H1 (cell line): Measurements from ENCODE around the gene CRYBG1. TPM values are rescaled to one million over a fixed set of nuclear protein-coding genes. Genes with fewer than 3 reads are reported as not detected.

Experiments used
- CTCF ChIA-PET: fragments of 300-600 bp; sonication (Branson Sonifier 250); formaldehyde crosslinking; loops from one replicate; lab custom pipeline; 2021; ENCODE audit not compliant: partially characterized antibody; lab: Charles Lee
- POLR2A ChIA-PET: fragments of 300-600 bp; sonication (Branson Sonifier 250); formaldehyde crosslinking; loops from one replicate; lab custom pipeline; 2021; ENCODE audit warnings: inconsistent platforms; ENCODE audit not compliant: partially characterized antibody; lab: Charles Lee
- DNase-seq, 2 experiments: peaks; one replicate each; pipeline versions ENCODE4 v3.0.0 to v3.0.0-alpha.2; 2010 to 2022; ENCODE audit warnings: low spot score in 2 of 2, low read depth in 1 of 2, mixed read lengths in 1 of 2
- FAIRE-seq: peaks from 2 replicates; lab custom pipeline; 2011; peaks lifted over from hg19 to GRCh38; lab: Jason Lieb, UNC
- H2AFZ ChIP-seq: 2 replicates; pipeline ENCODE4 v1.8.1; 2012; ENCODE audit warnings: low read length, inconsistent platforms
- H2AK5ac ChIP-seq: 2 replicates; pipeline ENCODE4 v1.6.1; 2013; ENCODE audit warnings: low read depth, low read length
- H2BK120ac ChIP-seq: replicated peaks from 2 replicates; pipeline ENCODE3; 2013; ENCODE audit warnings: low read depth, low read length, inconsistent platforms
- H2BK12ac ChIP-seq: 2 replicates; pipeline ENCODE4 v1.6.1; 2013; ENCODE audit warnings: low read depth, low read length
- H2BK15ac ChIP-seq: 2 replicates; pipeline ENCODE4 v1.6.1; 2013; ENCODE audit warnings: low read length
- H2BK20ac ChIP-seq: 2 replicates; pipeline ENCODE4 v1.6.1; 2013; ENCODE audit warnings: low read length
- H2BK5ac ChIP-seq: 2 replicates; pipeline ENCODE4 v1.6.1; 2013; ENCODE audit warnings: low read depth, low read length
- H3K14ac ChIP-seq: 2 replicates; pipeline ENCODE4 v1.6.1; 2013; ENCODE audit warnings: inconsistent platforms; ENCODE audit not compliant: insufficient read length
- H3K18ac ChIP-seq: 2 replicates; pipeline ENCODE4 v1.6.1; 2013; ENCODE audit warnings: low read length; ENCODE audit errors: extremely low read depth
- H3K23ac ChIP-seq: 2 replicates; pipeline ENCODE4 v1.6.1; 2013; ENCODE audit warnings: inconsistent platforms; ENCODE audit not compliant: insufficient read length
- H3K23me2 ChIP-seq: 2 replicates; pipeline ENCODE4 v1.6.1; 2013; ENCODE audit warnings: low read depth, low read length
- H3K27ac ChIP-seq: 2 replicates; pipeline ENCODE4 v1.6.1; 2011; ENCODE audit warnings: low read depth, low read length, inconsistent platforms
- H3K27me3 ChIP-seq, 4 experiments: replicated peaks in 1 of 4; 1 replicate in 1 of 4; 2 replicates in 3 of 4; pipeline versions ENCODE4 v1.6.1 to v1.8.1; 2011 to 2013; ENCODE audit warnings: low read length in 3 of 4, mild to moderate bottlenecking in 3 of 4, inconsistent platforms in 2 of 4, mixed read lengths in 2 of 4, moderate library complexity in 1 of 4; ENCODE audit not compliant: control insufficient read depth in 3 of 4, insufficient read depth in 3 of 4; ENCODE audit errors: extremely low read depth in 1 of 4
- H3K36me3 ChIP-seq, 4 experiments: 2 replicates each; pipeline versions ENCODE4 v1.6.1 to v1.8.1; 2011 to 2013; ENCODE audit warnings: mild to moderate bottlenecking in 4 of 4, low read length in 3 of 4, moderate library complexity in 2 of 4, control low read depth in 1 of 4, inconsistent platforms in 1 of 4; ENCODE audit not compliant: insufficient read depth in 4 of 4, control insufficient read depth in 2 of 4
- H3K4ac ChIP-seq: replicated peaks from 2 replicates; pipeline ENCODE3; 2013; ENCODE audit warnings: low read length, low read depth, mixed read lengths, inconsistent platforms; ENCODE audit not compliant: insufficient read length
- H3K4me1 ChIP-seq, 4 experiments: replicated peaks in 1 of 4; 1 replicate in 1 of 4; 2 replicates in 3 of 4; pipeline versions ENCODE4 v1.6.1 to v1.8.1; 2011 to 2013; ENCODE audit warnings: low read length in 3 of 4, inconsistent platforms in 2 of 4, mixed read lengths in 1 of 4; ENCODE audit not compliant: insufficient read depth in 4 of 4, control insufficient read depth in 3 of 4
- H3K4me2 ChIP-seq, 2 experiments: 2 replicates each; pipeline versions ENCODE4 v1.6.1 to v1.8.1; 2011 to 2013; ENCODE audit warnings: low read depth in 2 of 2, low read length in 2 of 2, control low read depth in 1 of 2, inconsistent platforms in 1 of 2, mild to moderate bottlenecking in 1 of 2; ENCODE audit not compliant: insufficient read depth in 1 of 2
- H3K4me3 ChIP-seq, 4 experiments: fragments of 200-600, 300-600 bp in 1 of 4; sonication (generic), shearing (Covaris generic), sonication (Bioruptor Twin) in 1 of 4; 2 replicates each; pipeline versions ENCODE4 v1.5.1 to v1.8.1; 2011 to 2016; ENCODE audit warnings: low read length in 4 of 4, low read depth in 3 of 4, control low read depth in 2 of 4, inconsistent platforms in 2 of 4, mild to moderate bottlenecking in 2 of 4, mixed read lengths in 1 of 4, moderate library complexity in 1 of 4; ENCODE audit not compliant: insufficient read depth in 2 of 4; ENCODE audit errors: extremely low read depth in 1 of 4
- H3K56ac ChIP-seq: replicated peaks from 2 replicates; pipeline ENCODE3; 2013; ENCODE audit warnings: low read depth, mild to moderate bottlenecking, mixed read lengths, low read length, inconsistent platforms; ENCODE audit not compliant: insufficient read length
- H3K79me1 ChIP-seq: 2 replicates; pipeline ENCODE4 v1.6.1; 2013; ENCODE audit warnings: low read depth, low read length, control low read depth
- H3K79me2 ChIP-seq, 2 experiments: 2 replicates each; pipeline versions ENCODE4 v1.6.1 to v1.8.1; 2012 to 2013; ENCODE audit warnings: low read length in 2 of 2, mild to moderate bottlenecking in 2 of 2, inconsistent platforms in 1 of 2; ENCODE audit not compliant: insufficient read depth in 2 of 2, control insufficient read depth in 1 of 2
- H3K9ac ChIP-seq, 4 experiments: replicated peaks in 1 of 4; 1 replicate in 1 of 4; 2 replicates in 3 of 4; pipeline versions ENCODE4 v1.6.1 to v1.8.1; 2011 to 2013; ENCODE audit warnings: low read depth in 3 of 4, low read length in 3 of 4, control low read depth in 2 of 4, mild to moderate bottlenecking in 2 of 4, moderate library complexity in 2 of 4, inconsistent platforms in 1 of 4; ENCODE audit errors: extremely low read depth in 1 of 4
- H3K9me3 ChIP-seq, 2 experiments: 2 replicates each; pipeline versions ENCODE4 v1.6.1 to v1.8.1; 2012 to 2013; ENCODE audit warnings: mild to moderate bottlenecking in 2 of 2, moderate library complexity in 2 of 2, control low read depth in 1 of 2, inconsistent platforms in 1 of 2, low read depth in 1 of 2, low read length in 1 of 2, mixed read lengths in 1 of 2; ENCODE audit not compliant: insufficient read depth in 2 of 2
- H4K20me1 ChIP-seq, 2 experiments: replicated peaks in 1 of 2; 2 replicates each; pipeline versions ENCODE3 to v1.8.1; 2011 to 2013; ENCODE audit warnings: inconsistent platforms in 2 of 2, low read length in 2 of 2, mild to moderate bottlenecking in 1 of 2; ENCODE audit not compliant: insufficient read depth in 2 of 2, control insufficient read depth in 1 of 2
- H4K5ac ChIP-seq: 2 replicates; pipeline ENCODE4 v1.6.1; 2013; ENCODE audit warnings: low read length, low read depth, mixed read lengths, inconsistent platforms; ENCODE audit not compliant: insufficient read length
- H4K8ac ChIP-seq: 2 replicates; pipeline ENCODE4 v1.8.0; 2013; ENCODE audit warnings: mild to moderate bottlenecking, moderate library complexity, low read length, inconsistent platforms; ENCODE audit not compliant: insufficient read depth; ENCODE audit errors: extremely low read depth
- H4K91ac ChIP-seq: replicated peaks from 2 replicates; pipeline ENCODE3; 2013; ENCODE audit warnings: low read length, mixed read lengths, inconsistent platforms; ENCODE audit not compliant: insufficient read length
- CTBP2 ChIP-seq: IDR thresholded peaks from 2 replicates; pipeline ENCODE4 v1.7.0; 2011; ENCODE audit warnings: borderline replicate concordance, mild to moderate bottlenecking, moderate library complexity, mixed read lengths, low read length; ENCODE audit not compliant: insufficient read depth, insufficient read length
- EZH2 ChIP-seq: fragments of 200-600 bp; sonication (generic); IDR thresholded peaks from 2 replicates; pipeline ENCODE4 v1.7.1; 2012; ENCODE audit warnings: low read depth, mild to moderate bottlenecking, moderate library complexity, low read length, inconsistent platforms; ENCODE audit not compliant: severe bottlenecking
- GTF2F1 ChIP-seq: IDR thresholded peaks from 2 replicates; pipeline ENCODE4 v1.6.1; 2012; ENCODE audit warnings: low read depth, low read length, improper control_type of control experiment, borderline replicate concordance
- KDM1A ChIP-seq: fragments of 200-600, 300-600 bp; sonication (generic); IDR thresholded peaks from 2 replicates; pipeline ENCODE4 v1.7.1; 2016; ENCODE audit warnings: mild to moderate bottlenecking, low read length, borderline replicate concordance
- KDM5A ChIP-seq: fragments of 200-600 bp; IDR thresholded peaks from 2 replicates; pipeline ENCODE4 v1.7.1; 2012; ENCODE audit warnings: mild to moderate bottlenecking, low read length, inconsistent platforms, mixed read lengths
- POLR2A ChIP-seq, 2 experiments: IDR thresholded peaks; 1 replicate in 1 of 2; 2 replicates in 1 of 2; pipeline ENCODE4 v1.6.1; 2011; ENCODE audit warnings: low read depth in 2 of 2, low read length in 2 of 2, mild to moderate bottlenecking in 2 of 2; ENCODE audit errors: control extremely low read depth in 1 of 2
- POLR2AphosphoS5 ChIP-seq: IDR thresholded peaks from 2 replicates; pipeline ENCODE4 v1.6.1; 2011; ENCODE audit warnings: low read depth, low read length
- RBBP5 ChIP-seq: IDR thresholded peaks from 2 replicates; pipeline ENCODE4 v1.7.1; 2012; ENCODE audit warnings: low read depth, mild to moderate bottlenecking, inconsistent platforms, low read length, moderate library complexity, borderline replicate concordance
- SIRT6 ChIP-seq: IDR thresholded peaks from one replicate; pipeline ENCODE4 v1.7.1; 2012; ENCODE audit warnings: low read length, inconsistent platforms
- TEAD4 ChIP-seq: IDR thresholded peaks from 2 replicates; pipeline ENCODE4 v1.6.1; 2012; ENCODE audit warnings: low read depth, low read length, inconsistent platforms, mixed read lengths
- WGBS, 2 experiments: shearing (Covaris generic) in 1 of 2; methylation state at CpG; one replicate each; pipeline versions ENCODE4 v1.1.6 to v1.1.7; 2013 to 2015; ENCODE audit warnings: low lambda C conversion rate in 2 of 2, mixed read lengths in 2 of 2, inconsistent platforms in 1 of 2, low coverage in 1 of 2, missing lambda C conversion rate in 1 of 2; ENCODE audit not compliant: insufficient replicate concordance in 2 of 2, insufficient coverage in 1 of 2, insufficient read length in 1 of 2; ENCODE audit errors: extremely low coverage in 1 of 2, missing lambda C conversion rate in 1 of 2; 5-methylcytosine and 5-hydroxymethylcytosine counted together
- polyA plus RNA-seq, 7 experiments: library from polyadenylated mRNA; depleted of rRNA in 3 of 7; stranded (reverse) in 5 of 7; unstranded in 2 of 7; fragments of >200 nt in 5 of 7; fragments of 200-250 nt in 2 of 7; gene quantifications; 1 replicate in 5 of 7; 2 replicates in 1 of 7; 4 replicates in 1 of 7; pipeline versions ENCODE4 v1.2.1 to v1.2.3, GENCODE V29; 2011 to 2013; ENCODE audit warnings: missing spikeins in 2 of 7, mixed read lengths in 2 of 7
- total RNA-seq: library from RNA; stranded (reverse); fragmentation: NEBNext Ultra II Directional; extraction: Animal tissue kit (Norgen Biotek cat#: 25700); gene quantifications from 2 replicates; pipeline ENCODE4 v1.2.1, GENCODE V29; 2021
- TF ChIP-seq, protein P1 (sequence below), 3 experiments: IDR thresholded peaks; 1 replicate in 2 of 3; 2 replicates in 1 of 3; pipeline versions ENCODE4 v1.5.1 to v1.6.1; 2011; ENCODE audit warnings: low read length in 3 of 3, mild to moderate bottlenecking in 3 of 3, inconsistent platforms in 2 of 3, low read depth in 1 of 3, moderate library complexity in 1 of 3; ENCODE audit not compliant: insufficient read depth in 1 of 3; ENCODE audit errors: control extremely low read depth in 1 of 3

Gene CRYBG1
- total and polyA plus RNA-seq, 2 of the 8 experiments (the other 6 are each of a cell fraction or from before 2014, with no cell fraction given): 2.2 to 11.6 TPM

DNA sequence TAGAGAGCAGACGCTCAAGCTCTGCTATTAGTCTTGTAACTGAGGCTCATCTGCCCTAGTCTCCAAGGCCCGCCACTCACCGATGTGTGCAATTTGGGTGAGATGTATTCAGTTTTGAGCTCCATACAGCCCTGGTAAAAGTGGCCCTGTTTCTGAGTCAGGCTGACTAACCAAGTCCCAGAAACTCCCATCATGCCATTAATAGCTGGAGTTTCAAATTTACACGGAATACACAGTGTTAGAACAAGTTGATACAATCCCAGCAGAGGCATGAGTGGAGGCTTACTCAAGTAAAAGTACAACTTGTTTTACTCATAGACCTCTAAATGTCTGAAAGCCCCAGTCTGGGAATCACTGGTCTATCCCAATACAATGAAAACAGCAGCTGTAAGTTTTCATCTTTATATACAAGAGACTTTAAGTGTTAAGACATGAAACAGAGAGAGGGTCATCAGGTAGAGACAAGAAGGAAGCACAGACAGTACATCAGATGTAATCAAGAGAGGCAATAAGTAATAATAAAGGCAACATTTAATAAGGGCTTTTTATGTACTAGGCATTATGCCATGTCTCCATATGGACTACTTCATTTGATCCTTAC lies 226.4 kb downstream of the CRYBG1 start:
- H3K23me2 ChIP-seq: no peaks in the 10 kb centered on the region
- H2AK5ac ChIP-seq: no peak overlapping the region
- H3K9me3 ChIP-seq: no peaks in the 10 kb centered on the region; a peak in 1 of 4 replicates
- no peak overlapping the region for H4K91ac ChIP-seq
- no peak overlapping the region for H2BK12ac ChIP-seq
- no peak overlapping the region for H2BK20ac ChIP-seq
- peaks cover 0 to 2% (median 0%) of the 10 kb centered on the region in 4 experiments; a peak in 1 of 7 replicates for H3K4me1 ChIP-seq
- H4K5ac ChIP-seq: no peak overlapping the region
- H2BK15ac ChIP-seq: no peak overlapping the region
- no peak for FAIRE-seq
- no peak overlapping the region for H3K14ac ChIP-seq
- H3K27me3 ChIP-seq: no peaks in the 10 kb centered on the region
- H3K9ac ChIP-seq: no peak overlapping the region
- no peak overlapping the region for H2BK120ac ChIP-seq
- H2BK5ac ChIP-seq: no peak overlapping the region
- no peak overlapping the region for H3K56ac ChIP-seq
- no peak overlapping the region for H3K23ac ChIP-seq
- H3K4me3 ChIP-seq: no peak overlapping the region
- H3K27ac ChIP-seq: no peak overlapping the region
- H3K4ac ChIP-seq: no peak overlapping the region
- H2AFZ ChIP-seq: no peak overlapping the region
- ChIA-PET CTCF (interaction anchor here (0.6 to 1.6 kb wide), 5 partner anchors 16 to 226 kb away, joined by 3 to 5 read pairs (median 4); partner anchors contain the start of gene CRYBG1), POLR2A (no interaction called here)
- H3K18ac ChIP-seq: no peak overlapping the region
- peaks cover 0 to 32% (median 15%) of the 10 kb centered on the region in 4 experiments; a peak in 5 of 8 replicates for H3K36me3 ChIP-seq
- no peaks in the 10 kb centered on the region for H3K79me1 ChIP-seq
- H3K4me2 ChIP-seq: no peak overlapping the region
- no peaks in the 10 kb centered on the region for H4K20me1 ChIP-seq
- no peak for DNase-seq
- 90% methylated on average over 4 of the region's 4 CpGs; no CpG with 5 or more reads in 1 of the 2 experiments for WGBS, 2 experiments
- no peaks in the 10 kb centered on the region for H3K79me2 ChIP-seq
- no peak overlapping the region for H4K8ac ChIP-seq
- TF ChIP-seq GTF2F1 (no peak), EZH2 (no peak), CTBP2 (no peak), KDM5A (no peak), SIRT6 (no peak), POLR2A (IDR thresholded peaks at IDR 0.05; ENCODE audit: control extremely low read depth in 1 of 2, low read depth in 2 of 2, low read length in 2 of 2) (no peak), TEAD4 (no peak), KDM1A (no peak), RBBP5 (no peak), POLR2AphosphoS5 (no peak)
- TF ChIP-seq, protein P1, sequence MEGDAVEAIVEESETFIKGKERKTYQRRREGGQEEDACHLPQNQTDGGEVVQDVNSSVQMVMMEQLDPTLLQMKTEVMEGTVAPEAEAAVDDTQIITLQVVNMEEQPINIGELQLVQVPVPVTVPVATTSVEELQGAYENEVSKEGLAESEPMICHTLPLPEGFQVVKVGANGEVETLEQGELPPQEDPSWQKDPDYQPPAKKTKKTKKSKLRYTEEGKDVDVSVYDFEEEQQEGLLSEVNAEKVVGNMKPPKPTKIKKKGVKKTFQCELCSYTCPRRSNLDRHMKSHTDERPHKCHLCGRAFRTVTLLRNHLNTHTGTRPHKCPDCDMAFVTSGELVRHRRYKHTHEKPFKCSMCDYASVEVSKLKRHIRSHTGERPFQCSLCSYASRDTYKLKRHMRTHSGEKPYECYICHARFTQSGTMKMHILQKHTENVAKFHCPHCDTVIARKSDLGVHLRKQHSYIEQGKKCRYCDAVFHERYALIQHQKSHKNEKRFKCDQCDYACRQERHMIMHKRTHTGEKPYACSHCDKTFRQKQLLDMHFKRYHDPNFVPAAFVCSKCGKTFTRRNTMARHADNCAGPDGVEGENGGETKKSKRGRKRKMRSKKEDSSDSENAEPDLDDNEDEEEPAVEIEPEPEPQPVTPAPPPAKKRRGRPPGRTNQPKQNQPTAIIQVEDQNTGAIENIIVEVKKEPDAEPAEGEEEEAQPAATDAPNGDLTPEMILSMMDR (IDR thresholded peaks at IDR 0.05; ENCODE audit: control extremely low read depth in 1 of 3, insufficient read depth in 1 of 3, low read depth in 1 of 3, low read length in 3 of 3): no peak
